CD4-positive, alpha-beta memory T cell (primary cell): Measurements from ENCODE around the gene SLC5A10. TPM values are rescaled to one million over a fixed set of nuclear protein-coding genes. Genes with fewer than 3 reads are reported as not detected.

Experiments used
- CTCF ChIA-PET: fragments of 350-600 bp; sonication (Branson Sonifier 250); formaldehyde crosslinking; loops from one replicate; lab custom pipeline; 2021; ENCODE audit warnings: inconsistent platforms; ENCODE audit not compliant: partially characterized antibody; lab: Charles Lee
- POLR2A ChIA-PET: fragments of 350-600 bp; sonication (Branson Sonifier 250); formaldehyde crosslinking; loops from one replicate; lab custom pipeline; 2021; ENCODE audit not compliant: partially characterized antibody; lab: Charles Lee
- DNase-seq, 5 donors: peaks; one replicate each; pipeline versions ENCODE4 v3.0.0 to v3.0.0-alpha.2; 2020 to 2022; ENCODE audit warnings: mixed read lengths in 1 of 5
- H3K27ac ChIP-seq: one replicate; pipeline ENCODE4 v1.7.0; 2013; ENCODE audit warnings: low read depth, low read length
- H3K27me3 ChIP-seq: 2 replicates; pipeline ENCODE4 v1.7.0; 2013; ENCODE audit warnings: mild to moderate bottlenecking, low read length, moderate library complexity; ENCODE audit not compliant: insufficient read depth
- H3K36me3 ChIP-seq: 2 replicates; pipeline ENCODE4 v1.7.0; 2013; ENCODE audit warnings: mild to moderate bottlenecking, low read length, moderate library complexity; ENCODE audit not compliant: insufficient read depth
- H3K4me1 ChIP-seq: 2 replicates; pipeline ENCODE4 v1.7.0; 2013; ENCODE audit warnings: mild to moderate bottlenecking, low read length, moderate library complexity; ENCODE audit not compliant: insufficient read depth
- H3K4me3 ChIP-seq, 2 donors: one replicate each; pipeline ENCODE4 v1.7.0; 2013; ENCODE audit warnings: low read length in 2 of 2, mild to moderate bottlenecking in 1 of 2
- H3K9me3 ChIP-seq, 2 donors: one replicate each; pipeline ENCODE4 v1.7.0; 2013; ENCODE audit warnings: low read length in 2 of 2, control low read depth in 1 of 2; ENCODE audit not compliant: control insufficient read depth in 1 of 2
- H3K27ac Mint-ChIP-seq, 7 donors: one replicate each; pipeline ENCODE4 v1.8.0; 2020 to 2021; ENCODE audit warnings: mixed read lengths in 7 of 7, mild to moderate bottlenecking in 6 of 7, inconsistent platforms in 3 of 7, moderate library complexity in 3 of 7
- H3K27me3 Mint-ChIP-seq, 2 donors: one replicate each; pipeline ENCODE4 v1.8.0; 2020 to 2021; ENCODE audit warnings: mixed read lengths in 2 of 2
- H3K36me3 Mint-ChIP-seq, 2 donors: one replicate each; pipeline ENCODE4 v1.8.0; 2020 to 2021; ENCODE audit warnings: mixed read lengths in 2 of 2, inconsistent platforms in 1 of 2, mild to moderate bottlenecking in 1 of 2
- H3K4me1 Mint-ChIP-seq, 4 donors: one replicate each; pipeline ENCODE4 v1.8.0; 2020 to 2021; ENCODE audit warnings: mixed read lengths in 4 of 4, mild to moderate bottlenecking in 1 of 4
- H3K4me3 Mint-ChIP-seq, 8 donors: one replicate each; pipeline ENCODE4 v1.8.0; 2020 to 2021; ENCODE audit warnings: mixed read lengths in 8 of 8, mild to moderate bottlenecking in 7 of 8, moderate library complexity in 6 of 8, inconsistent platforms in 3 of 8
- H3K9me3 Mint-ChIP-seq, 8 donors: one replicate each; pipeline ENCODE4 v1.8.0; 2020 to 2021; ENCODE audit warnings: mixed read lengths in 8 of 8, mild to moderate bottlenecking in 5 of 8, inconsistent platforms in 3 of 8, moderate library complexity in 1 of 8
- intact Hi-C: fragments of 100-400 bp; cut with micrococcal nuclease; formaldehyde crosslinking; loops from one replicate; pipeline ENCODE4 v1.15.1; 2023
- polyA plus RNA-seq, 2 donors: library from polyadenylated mRNA; unstranded; fragments of 300-500 nt; fragmentation: Illumina TruSeq; gene quantifications; one replicate each; pipeline ENCODE4 v1.2.3, GENCODE V29; 2021
- total RNA-seq, 2 experiments: library from RNA; stranded (reverse); gene quantifications; one replicate each; pipeline ENCODE4 v1.2.3, GENCODE V29; 2021

Gene SLC5A10
- total and polyA plus RNA-seq, 4 experiments from 2014 or later: 0.10 to 0.11 TPM; not detected in 2

DNA sequence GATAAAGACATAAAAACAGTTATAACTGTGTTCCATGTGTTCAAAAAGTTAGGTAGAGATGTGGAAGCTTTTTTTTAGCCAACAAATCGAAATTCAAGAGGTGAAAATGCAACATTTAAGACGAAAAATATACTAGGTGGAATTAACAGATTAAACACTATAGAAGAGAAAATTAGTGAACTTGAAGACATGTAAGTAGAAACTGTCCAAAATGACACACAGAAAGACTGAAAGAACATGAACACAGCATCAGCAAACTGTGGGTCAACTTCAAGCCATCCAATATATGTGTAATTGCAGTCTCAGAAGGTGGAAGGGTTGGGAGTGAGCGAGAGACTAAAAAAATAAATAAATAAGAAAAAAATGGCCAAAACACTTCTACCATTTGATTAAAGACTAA, 43.3 kb downstream of the SLC5A10 start:
- POLR2A ChIA-PET: interaction anchor here (0.7 kb wide), 1 partner anchor 9 kb away, joined by 7 read pairs; the partner anchor contains the start of gene FAM83G
- Mint-ChIP-seq H3K27ac (no peak overlapping the region), H3K36me3 (peaks cover 21% of the 10 kb centered on the region in 2 donors), H3K9me3 (peaks cover 0 to 11% (median 6%) of the 10 kb centered on the region in 8 donors), H3K27me3 (no peaks in the 10 kb centered on the region), H3K4me1 (peaks cover 18 to 41% (median 28%) of the 10 kb centered on the region in 4 donors), H3K4me3 (no peak overlapping the region)
- Histone ChIP-seq H3K4me3 (no peak overlapping the region), H3K36me3 (no peaks in the 10 kb centered on the region), H3K27ac (no peak overlapping the region), H3K4me1 (peaks cover 26% of the 10 kb centered on the region), H3K27me3 (no peaks in the 10 kb centered on the region), H3K9me3 (no peaks in the 10 kb centered on the region)
- intact Hi-C loops: no loop called here
- DNase-seq: no peak
- CTCF ChIA-PET: interaction anchor here (1.4 kb wide), 1 partner anchor 28 kb away, joined by 3 read pairs; no protein-coding TSS in a partner anchor

GRCh38 chr17:18996458-18996857, 44.5 kb downstream of the SLC5A10 start:
- CTCF ChIA-PET: interaction anchor here (1.4 kb wide), 1 partner anchor 27 kb away, joined by 3 read pairs; no protein-coding TSS in a partner anchor

GRCh38 chr17:18997650-18998196, 45.8 kb downstream of the SLC5A10 start:
- H3K36me3 ChIP-seq: no peaks in the 10 kb centered on the region
- no peak for DNase-seq
- no peaks in the 10 kb centered on the region for H3K9me3 ChIP-seq
- Mint-ChIP-seq H3K36me3 (peaks cover 24 to 25% of the 10 kb centered on the region in 2 donors), H3K4me3 (no peak overlapping the region), H3K27ac (peak overlapping the region in 1 of 7 donors; percentile 13), H3K4me1 (peaks cover 26 to 55% (median 36%) of the 10 kb centered on the region in 4 donors), H3K9me3 (peaks cover 0 to 11% (median 6%) of the 10 kb centered on the region in 8 donors), H3K27me3 (no peaks in the 10 kb centered on the region)
- ChIA-PET CTCF (interaction anchor here (2.9 kb wide), 1 partner anchor 37 kb away, joined by 15 read pairs; no protein-coding TSS in a partner anchor), POLR2A (interaction anchor here (1.5 kb wide), 1 partner anchor 139 kb away, joined by 4 read pairs; the partner anchor contains the start of gene PRPSAP2)
- H3K27me3 ChIP-seq: no peaks in the 10 kb centered on the region
- no peak overlapping the region for H3K27ac ChIP-seq
- H3K4me1 ChIP-seq: peaks cover 37% of the 10 kb centered on the region
- intact Hi-C loops: no loop called here
- no peak overlapping the region for H3K4me3 ChIP-seq

More at GRCh38 chr17:18996458-18996857, 44.5 kb downstream of the SLC5A10 start:
- Histone ChIP-seq H3K9me3 (no peaks in the 10 kb centered on the region), H3K27me3 (no peaks in the 10 kb centered on the region), H3K36me3 (no peaks in the 10 kb centered on the region), H3K4me3 (no peak overlapping the region), H3K27ac (no peak overlapping the region), H3K4me1 (peaks cover 31% of the 10 kb centered on the region)
- Mint-ChIP-seq H3K4me3 (no peak overlapping the region), H3K9me3 (peaks cover 0 to 11% (median 6%) of the 10 kb centered on the region in 8 donors), H3K36me3 (peaks cover 21% of the 10 kb centered on the region in 2 donors), H3K27me3 (no peaks in the 10 kb centered on the region), H3K27ac (no peak overlapping the region), H3K4me1 (peaks cover 18 to 50% (median 31%) of the 10 kb centered on the region in 4 donors)
- POLR2A ChIA-PET: interaction anchor here (1.4 to 1.5 kb wide), 2 partner anchors 8 to 138 kb away, joined by 4 read pairs; partner anchors contain the start of genes FAM83G and PRPSAP2
- DNase-seq: no peak
- intact Hi-C loops: no loop called here

GRCh38 chr17:18999394-18999793, 47.4 kb downstream of the SLC5A10 start:
- no peak overlapping the region for H3K4me3 Mint-ChIP-seq
- no peak overlapping the region for H3K4me3 ChIP-seq
- H3K27ac Mint-ChIP-seq: no peak overlapping the region
- H3K9me3 ChIP-seq: no peaks in the 10 kb centered on the region
- intact Hi-C loops: no loop called here
- H3K36me3 ChIP-seq: no peaks in the 10 kb centered on the region
- H3K27ac ChIP-seq: no peak overlapping the region
- H3K36me3 Mint-ChIP-seq: peaks cover 19 to 24% of the 10 kb centered on the region in 2 donors
- DNase-seq: no peak
- H3K4me1 Mint-ChIP-seq: peaks cover 19 to 51% (median 32%) of the 10 kb centered on the region in 4 donors
- peaks cover 32% of the 10 kb centered on the region for H3K4me1 ChIP-seq
- H3K27me3 Mint-ChIP-seq: no peaks in the 10 kb centered on the region
- CTCF ChIA-PET: interaction anchor here (2.9 kb wide), 1 partner anchor 39 kb away, joined by 15 read pairs; no protein-coding TSS in a partner anchor
- H3K9me3 Mint-ChIP-seq: peaks cover 0 to 11% (median 6%) of the 10 kb centered on the region in 8 donors
- POLR2A ChIA-PET: no interaction called here
- H3K27me3 ChIP-seq: no peaks in the 10 kb centered on the region

GRCh38 chr17:18999911-19000310, 47.9 kb downstream of the SLC5A10 start:
- Mint-ChIP-seq H3K36me3 (peaks cover 17 to 23% of the 10 kb centered on the region in 2 donors), H3K4me3 (no peak overlapping the region), H3K27ac (no peak overlapping the region), H3K27me3 (no peaks in the 10 kb centered on the region), H3K4me1 (peaks cover 19 to 46% (median 31%) of the 10 kb centered on the region in 4 donors), H3K9me3 (peaks cover 0 to 11% (median 5%) of the 10 kb centered on the region in 8 donors)
- Histone ChIP-seq H3K27ac (no peak overlapping the region), H3K4me1 (peaks cover 32% of the 10 kb centered on the region), H3K9me3 (no peaks in the 10 kb centered on the region), H3K27me3 (no peaks in the 10 kb centered on the region), H3K4me3 (no peak overlapping the region), H3K36me3 (no peaks in the 10 kb centered on the region)
- intact Hi-C loops: loop anchor here (10.0 kb wide), 1 partner anchor 375 kb away; no protein-coding TSS in a partner anchor
- CTCF ChIA-PET: no interaction called here
- POLR2A ChIA-PET: no interaction called here
- no peak for DNase-seq

GRCh38 chr17:19000531-19001325, 48.8 kb downstream of the SLC5A10 start:
- CTCF ChIA-PET: interaction anchor here (5.4 kb wide), 1 partner anchor 40 kb away, joined by 35 read pairs; no protein-coding TSS in a partner anchor
- H3K27ac ChIP-seq: no peak overlapping the region
- H3K27ac Mint-ChIP-seq: peak overlapping the region in 2 of 7 donors; percentile 38 to 70
- H3K27me3 ChIP-seq: no peaks in the 10 kb centered on the region
- H3K36me3 ChIP-seq: no peaks in the 10 kb centered on the region
- POLR2A ChIA-PET: interaction anchor here (0.8 kb wide), 3 partner anchors 15 to 40 kb away, joined by 3 read pairs; no protein-coding TSS in a partner anchor
- intact Hi-C loops: loop anchor here (10.0 kb wide), 1 partner anchor 376 kb away; no protein-coding TSS in a partner anchor
- no peaks in the 10 kb centered on the region for H3K9me3 ChIP-seq
- peaks cover 35% of the 10 kb centered on the region for H3K4me1 ChIP-seq
- H3K36me3 Mint-ChIP-seq: peaks cover 16 to 17% of the 10 kb centered on the region in 2 donors
- no peaks in the 10 kb centered on the region for H3K27me3 Mint-ChIP-seq
- no peak for DNase-seq
- H3K4me1 Mint-ChIP-seq: peaks cover 19 to 44% (median 30%) of the 10 kb centered on the region in 4 donors
- peak overlapping the region in 1 of 8 donors; percentile 25 for H3K4me3 Mint-ChIP-seq
- no peak overlapping the region for H3K4me3 ChIP-seq
- H3K9me3 Mint-ChIP-seq: peaks cover 0 to 4% (median under 1%) of the 10 kb centered on the region in 8 donors
